Tibial artery (tissue), 4 donors: ENCODE measurements around the gene GTF2E1.

Experiments
- DNase-seq, 2 donors: peaks; one replicate each; pipeline ENCODE4 v3.0.0-alpha.2; 2019
- H3K27ac ChIP-seq, 2 donors: fragments of 200-600 bp; sonication (generic) in 1 of 2; 1 replicate in 1 of 2; 2 replicates in 1 of 2; pipeline ENCODE4 v1.5.1; 2018 to 2019; ENCODE audit warnings: mild to moderate bottlenecking in 1 of 2
- H3K27me3 ChIP-seq, 2 donors: fragments of 200-600 bp; sonication (generic) in 1 of 2; one replicate each; pipeline versions ENCODE4 v1.5.1 to v1.6.0; 2016 to 2019
- H3K36me3 ChIP-seq, 3 donors: fragments of 200-600 bp; sonication (generic) in 2 of 3; one replicate each; pipeline ENCODE4 v1.5.1; 2016 to 2019; ENCODE audit warnings: mild to moderate bottlenecking in 2 of 3
- H3K4me1 ChIP-seq, 4 donors: fragments of 200-600 bp; sonication (generic) in 2 of 4; 1 replicate in 3 of 4; 2 replicates in 1 of 4; pipeline ENCODE4 v1.5.1; 2016 to 2019
- H3K4me3 ChIP-seq, 2 donors: fragments of 200-600 bp; sonication (generic) in 1 of 2; 1 replicate in 1 of 2; 2 replicates in 1 of 2; pipeline ENCODE4 v1.5.1; 2018 to 2019; ENCODE audit warnings: mild to moderate bottlenecking in 2 of 2
- H3K9me3 ChIP-seq, 3 donors: fragments of 200-600 bp; sonication (generic) in 1 of 3; one replicate each; pipeline ENCODE4 v1.5.1; 2016 to 2019
- CTCF ChIP-seq, 2 experiments: fragments of 200-600 bp in 1 of 2; fragments of 450-650 bp in 1 of 2; IDR thresholded peaks; one replicate each; pipeline ENCODE4 v1.5.1; 2017 to 2019; ENCODE audit warnings: antibody characterized with exemption in 2 of 2, mild to moderate bottlenecking in 1 of 2, moderate library complexity in 1 of 2
- intact Hi-C: fragments of 100-400 bp; cut with DNase I; formaldehyde crosslinking; loops from one replicate; pipeline ENCODE4 v1.15.0; 2023; ENCODE audit warnings: low total_unique reads

The GTF2E1 gene

GRCh38 chr3:120762615-120763014, 20.1 kb downstream of the GTF2E1 start:
- Histone ChIP-seq H3K4me3 (no peak overlapping the region), H3K27ac (no peak overlapping the region), H3K36me3 (no peaks in the 10 kb centered on the region), H3K27me3 (no peaks in the 10 kb centered on the region), H3K9me3 (no peaks in the 10 kb centered on the region), H3K4me1 (no peaks in the 10 kb centered on the region)
- no peak for DNase-seq
- TF ChIP-seq CTCF (IDR thresholded peaks at IDR 0.05) = no peak
- intact Hi-C loops = no loop called here

GRCh38 chr3:120763601-120764000, 21.1 kb downstream of the GTF2E1 start:
- DNase-seq = no peak
- Histone ChIP-seq H3K4me3 (no peak overlapping the region), H3K4me1 (no peaks in the 10 kb centered on the region), H3K9me3 (no peaks in the 10 kb centered on the region), H3K36me3 (no peaks in the 10 kb centered on the region), H3K27ac (no peak overlapping the region), H3K27me3 (no peaks in the 10 kb centered on the region)
- intact Hi-C loops = no loop called here
- TF ChIP-seq CTCF (IDR thresholded peaks at IDR 0.05) = no peak

DNA sequence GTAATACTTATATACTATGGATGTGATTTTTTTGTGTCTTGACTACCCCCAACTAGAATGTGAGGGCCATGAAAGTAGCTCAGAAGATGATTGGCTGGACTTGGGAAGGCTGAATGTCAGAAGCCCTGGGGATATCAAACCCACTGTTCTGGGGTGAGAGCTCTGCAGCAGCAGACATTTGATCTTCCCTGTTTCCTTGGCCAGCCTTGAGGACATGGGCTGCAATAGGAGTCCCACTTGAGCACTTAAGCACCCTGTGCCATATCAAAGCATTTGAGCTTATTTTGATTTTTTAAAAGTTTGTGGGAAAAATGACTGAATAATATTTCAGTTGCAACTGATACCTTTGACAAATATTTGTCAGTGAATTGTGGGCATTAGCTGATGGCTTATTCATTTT, 21.7 kb downstream of the GTF2E1 start:
- Histone ChIP-seq H3K4me1 (no peaks in the 10 kb centered on the region), H3K36me3 (no peaks in the 10 kb centered on the region), H3K4me3 (no peak overlapping the region), H3K27ac (no peak overlapping the region), H3K9me3 (no peaks in the 10 kb centered on the region), H3K27me3 (no peaks in the 10 kb centered on the region)
- no peak for DNase-seq
- intact Hi-C loops = no loop called here
- TF ChIP-seq CTCF (IDR thresholded peaks at IDR 0.05) = no peak

DNA sequence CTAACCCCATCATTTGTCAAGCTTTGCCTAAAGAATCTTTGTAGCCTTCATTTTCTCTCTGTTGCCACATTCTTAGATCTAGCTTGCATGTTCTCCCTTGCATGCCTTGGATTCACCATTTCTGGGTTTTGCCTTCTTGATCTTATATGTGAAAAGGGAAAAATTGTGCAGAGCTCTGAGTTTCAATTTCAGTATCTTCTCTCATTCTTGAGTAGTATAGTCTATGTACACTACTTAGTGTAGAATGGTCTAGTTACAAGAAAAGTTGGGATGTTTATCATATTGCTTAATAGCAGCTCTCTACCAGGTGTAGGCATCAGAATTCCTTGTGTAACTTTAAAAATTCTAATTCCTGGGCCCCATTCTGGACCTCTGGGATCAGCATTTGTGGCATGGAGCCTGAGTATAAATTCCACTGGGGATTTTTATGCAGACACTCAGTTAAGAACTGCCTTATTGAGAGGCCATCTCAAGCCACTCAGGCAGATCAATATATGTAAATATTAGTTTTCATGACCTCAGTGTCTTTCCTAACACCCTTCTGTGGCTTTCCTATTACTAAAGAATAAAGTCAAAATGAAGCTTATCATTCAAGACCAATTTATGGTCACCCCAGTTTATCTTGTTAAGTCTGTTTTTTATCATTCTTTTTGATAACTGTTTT, 23.4 kb downstream of the GTF2E1 start:
- Histone ChIP-seq H3K27me3 (no peaks in the 10 kb centered on the region), H3K36me3 (peaks cover 0 to 4% (median 0%) of the 10 kb centered on the region in 3 donors), H3K4me3 (no peak overlapping the region), H3K4me1 (no peaks in the 10 kb centered on the region), H3K9me3 (no peaks in the 10 kb centered on the region), H3K27ac (no peak overlapping the region)
- no peak for TF ChIP-seq CTCF (IDR thresholded peaks at IDR 0.05)
- intact Hi-C loops = no loop called here
- DNase-seq = no peak

DNA sequence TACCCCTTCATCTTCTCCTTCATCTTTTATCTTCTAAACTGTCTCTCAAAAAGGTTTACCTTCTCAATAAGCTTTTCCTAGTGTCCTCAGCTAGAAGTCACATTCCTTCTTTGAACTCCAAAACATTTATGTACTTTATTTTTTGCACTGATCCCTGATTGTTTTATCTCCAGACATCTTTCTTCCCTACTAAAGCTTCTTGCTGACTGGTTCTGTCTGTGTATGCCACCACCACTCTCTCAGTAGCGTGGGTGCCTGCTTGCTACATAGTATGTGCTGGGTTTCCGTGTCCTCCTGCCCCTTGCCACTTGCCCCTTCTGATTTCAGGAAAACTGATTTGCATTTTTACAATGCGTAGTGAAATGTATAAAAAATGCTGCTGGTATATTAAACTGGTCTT, 24.0 kb downstream of the GTF2E1 start:
- TF ChIP-seq CTCF (IDR thresholded peaks at IDR 0.05) = no peak
- no peaks in the 10 kb centered on the region for H3K4me1 ChIP-seq
- H3K4me3 ChIP-seq = no peak overlapping the region
- no peaks in the 10 kb centered on the region for H3K9me3 ChIP-seq
- no peaks in the 10 kb centered on the region for H3K27me3 ChIP-seq
- H3K27ac ChIP-seq = no peak overlapping the region
- peaks cover 0 to 7% (median 4%) of the 10 kb centered on the region in 3 donors for H3K36me3 ChIP-seq
- intact Hi-C loops = no loop called here
- no peak for DNase-seq

- H3K9me3 ChIP-seq = no peaks in the 10 kb centered on the region
- TF ChIP-seq CTCF (IDR thresholded peaks at IDR 0.05) = no peak
Observed at GRCh38 chr3:120767106-120767505, 24.6 kb downstream of the GTF2E1 start.

More at GRCh38 chr3:120767106-120767505, 24.6 kb downstream of the GTF2E1 start:
- intact Hi-C loops = no loop called here
- Histone ChIP-seq H3K4me3 (no peak overlapping the region), H3K27ac (no peak overlapping the region), H3K36me3 (peaks cover 0 to 7% (median 6%) of the 10 kb centered on the region in 3 donors), H3K4me1 (no peaks in the 10 kb centered on the region), H3K27me3 (no peaks in the 10 kb centered on the region)
- DNase-seq = no peak
